ENCODE data around the gene SH3RF3.

GRCh38 chr2:109422071-109422757, 293.2 kb downstream of the SH3RF3 start:
- TF ChIP-seq POLR2A (IDR thresholded peaks at IDR 0.05): no peak
- TF ChIP-seq, protein P1, sequence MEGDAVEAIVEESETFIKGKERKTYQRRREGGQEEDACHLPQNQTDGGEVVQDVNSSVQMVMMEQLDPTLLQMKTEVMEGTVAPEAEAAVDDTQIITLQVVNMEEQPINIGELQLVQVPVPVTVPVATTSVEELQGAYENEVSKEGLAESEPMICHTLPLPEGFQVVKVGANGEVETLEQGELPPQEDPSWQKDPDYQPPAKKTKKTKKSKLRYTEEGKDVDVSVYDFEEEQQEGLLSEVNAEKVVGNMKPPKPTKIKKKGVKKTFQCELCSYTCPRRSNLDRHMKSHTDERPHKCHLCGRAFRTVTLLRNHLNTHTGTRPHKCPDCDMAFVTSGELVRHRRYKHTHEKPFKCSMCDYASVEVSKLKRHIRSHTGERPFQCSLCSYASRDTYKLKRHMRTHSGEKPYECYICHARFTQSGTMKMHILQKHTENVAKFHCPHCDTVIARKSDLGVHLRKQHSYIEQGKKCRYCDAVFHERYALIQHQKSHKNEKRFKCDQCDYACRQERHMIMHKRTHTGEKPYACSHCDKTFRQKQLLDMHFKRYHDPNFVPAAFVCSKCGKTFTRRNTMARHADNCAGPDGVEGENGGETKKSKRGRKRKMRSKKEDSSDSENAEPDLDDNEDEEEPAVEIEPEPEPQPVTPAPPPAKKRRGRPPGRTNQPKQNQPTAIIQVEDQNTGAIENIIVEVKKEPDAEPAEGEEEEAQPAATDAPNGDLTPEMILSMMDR (IDR thresholded peaks at IDR 0.05): no peak

Data from adrenal gland (tissue), 5 donors.